Osteoblast (primary cell): ENCODE results near the gene GNPAT. TPM values are rescaled to one million over a fixed set of nuclear protein-coding genes. Genes with fewer than 3 reads are reported as not detected.

Source experiments
- DNase-seq: peaks from one replicate; pipeline ENCODE4 v3.0.0; 2011; ENCODE audit warnings: low spot score, mixed read lengths; ENCODE audit not compliant: insufficient read length; ENCODE audit errors: missing footprints
- H2AFZ ChIP-seq: 2 replicates; pipeline ENCODE4 v1.6.0; 2011; ENCODE audit warnings: mild to moderate bottlenecking, low read length
- H3K27ac ChIP-seq: 2 replicates; pipeline ENCODE4 v1.5.1; 2011; ENCODE audit warnings: mild to moderate bottlenecking, low read depth, low read length, moderate library complexity
- H3K27me3 ChIP-seq: 2 replicates; pipeline ENCODE4 v1.6.0; 2012; ENCODE audit warnings: mild to moderate bottlenecking, control low read depth, inconsistent platforms, low read length, moderate library complexity; ENCODE audit not compliant: insufficient read depth
- H3K36me3 ChIP-seq: 2 replicates; pipeline ENCODE4 v1.5.1; 2011; ENCODE audit warnings: mild to moderate bottlenecking, low read length, control low read depth, moderate library complexity; ENCODE audit not compliant: insufficient read depth
- H3K4me1 ChIP-seq: 2 replicates; pipeline ENCODE4 v1.5.1; 2011; ENCODE audit warnings: mild to moderate bottlenecking, low read length, control low read depth, moderate library complexity; ENCODE audit not compliant: insufficient read depth
- H3K4me2 ChIP-seq: 2 replicates; pipeline ENCODE4 v1.6.0; 2011; ENCODE audit warnings: mild to moderate bottlenecking, low read length; ENCODE audit not compliant: insufficient read depth
- H3K4me3 ChIP-seq: fragments of 200-600 bp; sonication (generic); 3 replicates; pipeline ENCODE4 v1.5.1; 2012; ENCODE audit warnings: mild to moderate bottlenecking, low read length, inconsistent platforms; ENCODE audit not compliant: insufficient read depth
- H3K79me2 ChIP-seq: 2 replicates; pipeline ENCODE4 v1.6.0; 2012; ENCODE audit warnings: mild to moderate bottlenecking, low read length, control low read depth, inconsistent platforms; ENCODE audit not compliant: insufficient read depth
- H3K9me3 ChIP-seq: 2 replicates; pipeline ENCODE4 v1.5.1; 2011; ENCODE audit warnings: low read depth, low read length, control low read depth
- H4K20me1 ChIP-seq: 2 replicates; pipeline ENCODE4 v1.6.0; 2012; ENCODE audit warnings: mild to moderate bottlenecking, low read length, control low read depth; ENCODE audit not compliant: insufficient read depth
- total RNA-seq: library from RNA; depleted of rRNA; stranded (reverse); fragments of >200 nt; gene quantifications from 2 replicates; pipeline ENCODE4 v1.2.3, GENCODE V29; 2012
- TF ChIP-seq, protein P1 (sequence below): IDR thresholded peaks from 2 replicates; pipeline ENCODE4 v1.5.1; 2011; ENCODE audit warnings: mild to moderate bottlenecking, low read depth, low read length, moderate library complexity; ENCODE audit errors: extremely low read depth

Gene GNPAT
- total RNA-seq, 1 donor: 52.1 TPM

DNA sequence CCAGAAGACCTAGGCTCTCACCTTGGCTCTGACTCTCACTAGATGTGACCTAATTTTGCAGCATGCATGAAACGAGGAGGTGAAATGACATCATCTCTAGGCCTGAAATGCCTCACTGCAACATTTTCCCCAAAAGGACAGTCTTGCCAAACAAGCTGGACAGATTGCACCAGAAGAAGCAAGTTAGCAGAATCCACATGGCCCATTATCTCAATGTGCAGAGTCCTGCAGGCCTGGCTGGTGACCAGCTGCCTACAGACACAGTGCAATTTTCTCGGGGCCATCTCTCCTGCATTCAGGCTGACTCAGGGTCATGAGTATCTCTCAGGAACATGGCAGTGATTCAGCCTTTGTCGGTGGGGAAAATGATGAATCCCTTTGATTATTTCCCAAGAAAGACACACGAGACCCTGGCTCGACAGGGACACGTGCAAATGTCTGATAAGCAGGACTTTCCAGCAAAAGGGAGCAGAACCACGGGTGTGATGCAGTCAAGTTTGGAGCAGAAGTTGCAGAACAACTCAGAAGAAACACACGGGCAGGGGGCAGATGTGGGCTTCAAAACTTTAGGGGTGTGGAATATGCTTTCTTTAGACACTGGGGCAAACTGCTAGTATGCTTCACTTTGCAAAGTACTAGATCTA is 40.5 kb upstream of the GNPAT start:
- Histone ChIP-seq H2AFZ (no peak overlapping the region), H3K9me3 (no peaks in the 10 kb centered on the region), H3K79me2 (no peaks in the 10 kb centered on the region), H3K4me1 (peaks cover 3% of the 10 kb centered on the region), H4K20me1 (no peaks in the 10 kb centered on the region), H3K27ac (no peak overlapping the region), H3K4me2 (no peak overlapping the region), H3K27me3 (peaks cover 5% of the 10 kb centered on the region), H3K36me3 (no peaks in the 10 kb centered on the region), H3K4me3 (no peak overlapping the region)
- peak; percentile 91 for DNase-seq
- TF ChIP-seq, protein P1, sequence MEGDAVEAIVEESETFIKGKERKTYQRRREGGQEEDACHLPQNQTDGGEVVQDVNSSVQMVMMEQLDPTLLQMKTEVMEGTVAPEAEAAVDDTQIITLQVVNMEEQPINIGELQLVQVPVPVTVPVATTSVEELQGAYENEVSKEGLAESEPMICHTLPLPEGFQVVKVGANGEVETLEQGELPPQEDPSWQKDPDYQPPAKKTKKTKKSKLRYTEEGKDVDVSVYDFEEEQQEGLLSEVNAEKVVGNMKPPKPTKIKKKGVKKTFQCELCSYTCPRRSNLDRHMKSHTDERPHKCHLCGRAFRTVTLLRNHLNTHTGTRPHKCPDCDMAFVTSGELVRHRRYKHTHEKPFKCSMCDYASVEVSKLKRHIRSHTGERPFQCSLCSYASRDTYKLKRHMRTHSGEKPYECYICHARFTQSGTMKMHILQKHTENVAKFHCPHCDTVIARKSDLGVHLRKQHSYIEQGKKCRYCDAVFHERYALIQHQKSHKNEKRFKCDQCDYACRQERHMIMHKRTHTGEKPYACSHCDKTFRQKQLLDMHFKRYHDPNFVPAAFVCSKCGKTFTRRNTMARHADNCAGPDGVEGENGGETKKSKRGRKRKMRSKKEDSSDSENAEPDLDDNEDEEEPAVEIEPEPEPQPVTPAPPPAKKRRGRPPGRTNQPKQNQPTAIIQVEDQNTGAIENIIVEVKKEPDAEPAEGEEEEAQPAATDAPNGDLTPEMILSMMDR: no peak

DNA sequence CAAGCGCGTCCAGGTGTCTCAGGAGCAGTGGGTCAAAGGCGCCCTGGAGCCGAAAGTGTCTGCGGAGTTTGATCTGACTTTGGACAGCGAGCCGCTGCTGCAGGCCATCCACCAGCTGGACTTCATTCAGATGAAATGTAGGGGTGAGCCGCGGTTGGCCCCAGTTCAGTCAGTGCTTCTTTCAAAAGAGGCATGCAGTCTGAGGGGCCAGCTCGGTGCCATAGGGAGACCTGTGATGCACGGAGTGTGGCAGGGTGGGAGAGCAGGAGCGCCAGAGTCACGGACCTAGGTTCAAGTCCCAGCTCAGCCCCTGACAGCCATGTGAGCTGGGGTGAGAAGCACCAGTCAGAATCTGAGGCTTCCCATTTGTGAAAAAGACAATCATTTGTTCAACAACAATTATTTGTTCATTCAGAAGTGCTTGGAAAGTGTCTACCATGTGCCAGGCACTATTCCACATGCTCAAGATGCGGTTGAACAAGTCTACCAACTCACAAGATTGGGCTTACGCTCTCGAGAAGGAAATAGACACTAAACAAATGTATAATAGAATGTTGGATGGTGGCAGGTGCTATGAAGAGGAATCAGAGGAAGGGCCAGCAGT is 39.5 kb upstream of the GNPAT start:
- Histone ChIP-seq H3K4me2 (no peak overlapping the region), H3K9me3 (no peaks in the 10 kb centered on the region), H3K36me3 (no peaks in the 10 kb centered on the region), H3K27ac (no peak overlapping the region), H3K79me2 (no peaks in the 10 kb centered on the region), H3K4me3 (no peak overlapping the region), H3K27me3 (peaks cover 7% of the 10 kb centered on the region), H2AFZ (no peak overlapping the region), H3K4me1 (peaks cover 3% of the 10 kb centered on the region), H4K20me1 (no peaks in the 10 kb centered on the region)
- DNase-seq: no peak
- TF ChIP-seq, protein P1: no peak

DNA sequence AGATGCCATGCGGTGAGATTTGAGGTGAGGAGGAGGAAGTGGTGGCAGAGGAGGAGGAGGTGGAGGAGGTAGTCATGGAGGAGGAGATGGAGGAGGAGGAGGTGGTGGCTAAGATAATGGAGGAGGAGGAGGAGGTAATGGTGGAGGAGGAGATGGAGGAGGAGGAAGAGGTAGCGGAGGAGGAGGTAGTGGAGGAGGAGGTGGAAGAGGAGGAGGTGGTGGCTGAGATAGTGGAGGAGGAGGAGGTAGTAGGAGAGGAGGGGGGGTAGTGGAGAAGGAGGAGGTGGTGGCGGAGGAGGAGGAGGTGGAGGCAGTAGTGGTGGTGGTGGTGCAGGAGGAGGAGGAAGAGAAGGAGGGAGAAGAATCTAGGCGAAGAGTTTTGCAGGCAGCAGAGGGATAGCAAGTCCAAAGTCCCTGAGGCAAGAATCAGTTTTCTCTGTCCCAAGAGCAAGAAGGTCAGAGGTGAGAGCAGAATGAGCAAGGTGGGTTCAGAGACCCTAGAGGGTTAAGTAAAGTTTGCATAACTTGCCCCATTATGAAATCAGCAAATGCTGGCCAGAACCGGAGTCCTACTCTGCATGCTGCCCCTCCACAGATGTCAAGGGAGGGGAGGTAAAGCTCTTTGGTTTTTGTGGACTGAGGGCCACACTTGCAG is 38.9 kb upstream of the GNPAT start:
- Histone ChIP-seq H3K9me3 (no peaks in the 10 kb centered on the region), H3K79me2 (no peaks in the 10 kb centered on the region), H3K27me3 (peaks cover 7% of the 10 kb centered on the region), H3K36me3 (no peaks in the 10 kb centered on the region), H4K20me1 (no peaks in the 10 kb centered on the region), H3K4me3 (no peak overlapping the region), H3K4me2 (no peak overlapping the region), H3K27ac (no peak overlapping the region), H3K4me1 (peaks cover 3% of the 10 kb centered on the region), H2AFZ (no peak overlapping the region)
- no peak for DNase-seq
- TF ChIP-seq, protein P1: no peak
